SK-N-MC (cell line): Measurements from ENCODE around the gene IGF2BP3.

ENCODE experiments used
- EZH2 ChIP-seq: fragments of 200-600 bp; sonication (generic); IDR thresholded peaks from one replicate; pipeline ENCODE4 v1.6.1; 2017; ENCODE audit warnings: antibody characterized with exemption
- FOXP2 ChIP-seq: optimal IDR thresholded peaks from 2 replicates; pipeline ENCODE3; 2011; ENCODE audit warnings: mild to moderate bottlenecking, moderate library complexity; ENCODE audit not compliant: insufficient read depth; ENCODE audit errors: extremely low read length, control extremely low read depth
- POLR2AphosphoS5 ChIP-seq: IDR thresholded peaks from 2 replicates; pipeline ENCODE4 v1.6.1; 2012; ENCODE audit warnings: mild to moderate bottlenecking, low read depth, low read length, borderline replicate concordance

- TF ChIP-seq EZH2 (no peak), POLR2AphosphoS5 (no peak), FOXP2 (no peak)
These were observed 2.3 kb downstream of the IGF2BP3 start for GRCh38 chr7:23467806-23468525.
